Measurements from ENCODE around the gene FAM163B.

FAM163B gene

DNA sequence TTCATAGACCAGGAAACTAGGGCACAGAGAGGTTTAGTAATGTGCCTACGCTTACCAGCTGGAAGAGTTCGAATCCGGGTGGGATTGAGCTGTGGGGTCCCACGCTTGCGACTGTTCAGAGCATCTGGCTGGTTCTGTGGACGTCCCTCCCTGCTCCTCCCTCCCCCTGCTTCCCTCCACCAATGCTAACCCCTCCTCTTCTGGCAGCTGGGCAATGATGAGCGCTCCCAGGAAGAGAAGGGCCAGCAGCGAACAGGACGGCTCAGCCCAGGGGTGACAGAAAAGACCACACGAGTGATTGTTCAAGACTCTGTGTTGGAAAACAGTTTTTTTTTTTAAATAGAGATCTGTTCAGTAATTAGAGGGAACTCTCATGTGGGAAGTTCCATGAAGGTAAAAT is 6.9 kb downstream of the FAM163B start:
- H3K9ac ChIP-seq: no peak overlapping the region

DNA sequence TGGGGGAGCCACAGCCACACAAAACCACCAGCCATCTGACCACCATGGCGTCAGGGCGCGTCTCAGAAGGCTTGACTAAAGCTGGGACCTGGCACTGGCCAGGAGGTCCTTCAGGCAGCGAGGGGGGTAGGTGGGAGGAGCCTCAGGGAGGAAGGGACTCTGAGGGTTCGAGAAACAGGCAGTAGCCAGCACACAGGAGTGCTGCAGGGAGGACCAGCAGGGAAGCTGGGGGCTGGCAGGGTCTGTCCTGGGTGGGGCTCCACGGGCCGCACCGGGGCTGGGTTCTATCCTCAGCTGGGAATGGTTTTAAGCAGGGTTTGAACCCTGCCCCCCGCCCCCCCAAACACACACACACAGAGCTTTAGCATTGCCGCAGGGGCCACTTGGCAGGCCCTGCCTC is 7.4 kb downstream of the FAM163B start:
- H4K20me1 ChIP-seq: no peaks in the 10 kb centered on the region
- H3K4me3 ChIP-seq: no peak overlapping the region
- H3K36me3 ChIP-seq: no peaks in the 10 kb centered on the region
- no peak overlapping the region for H3K4me2 ChIP-seq
- no peak overlapping the region for H3K27ac ChIP-seq
- H3K9ac ChIP-seq: no peak overlapping the region
- peaks cover 11% of the 10 kb centered on the region for H3K27me3 ChIP-seq
- no peak for TF ChIP-seq Cebpa-rat (IDR thresholded peaks at IDR 0.05)
- peaks cover 21% of the 10 kb centered on the region for H3K9me3 ChIP-seq
- peaks cover 39% of the 10 kb centered on the region for H3K4me1 ChIP-seq

More for the DNA sequence above, 6.9 kb downstream of the FAM163B start:
- Histone ChIP-seq H3K27ac (no peak overlapping the region), H3K36me3 (no peaks in the 10 kb centered on the region), H3K4me3 (no peak overlapping the region), H3K27me3 (peaks cover 16% of the 10 kb centered on the region), H3K4me2 (no peak overlapping the region), H3K4me1 (peaks cover 39% of the 10 kb centered on the region), H3K9me3 (peaks cover 16% of the 10 kb centered on the region), H4K20me1 (no peaks in the 10 kb centered on the region)
- no peak for TF ChIP-seq Cebpa-rat (IDR thresholded peaks at IDR 0.05)

DNA sequence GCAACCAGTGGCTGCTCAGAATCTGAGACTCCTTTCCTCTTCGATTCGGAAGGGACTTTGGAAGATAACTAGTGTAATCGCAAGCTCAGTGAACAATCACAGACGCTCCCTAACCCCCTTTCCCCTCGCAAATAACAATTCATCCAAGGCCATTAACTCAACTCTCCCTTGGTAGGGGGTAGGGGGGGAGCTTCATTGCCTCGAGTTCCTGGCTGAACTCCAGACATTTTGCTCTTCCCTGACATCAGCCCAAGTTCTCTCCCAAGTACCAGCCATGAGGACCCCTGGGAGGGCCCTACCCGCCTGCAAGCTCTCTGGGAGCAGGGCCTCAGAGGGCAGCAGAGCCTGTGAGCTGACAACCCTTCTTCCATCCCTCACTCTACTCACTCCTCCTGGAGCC is 8.4 kb downstream of the FAM163B start:
- Histone ChIP-seq H3K4me2 (no peak overlapping the region), H3K36me3 (no peaks in the 10 kb centered on the region), H3K4me1 (peaks cover 31% of the 10 kb centered on the region), H3K27ac (no peak overlapping the region), H3K9ac (no peak overlapping the region), H3K9me3 (peaks cover 31% of the 10 kb centered on the region), H3K27me3 (peaks cover under 1% of the 10 kb centered on the region), H4K20me1 (no peaks in the 10 kb centered on the region), H3K4me3 (no peak overlapping the region)
- TF ChIP-seq Cebpa-rat (IDR thresholded peaks at IDR 0.05): no peak

DNA sequence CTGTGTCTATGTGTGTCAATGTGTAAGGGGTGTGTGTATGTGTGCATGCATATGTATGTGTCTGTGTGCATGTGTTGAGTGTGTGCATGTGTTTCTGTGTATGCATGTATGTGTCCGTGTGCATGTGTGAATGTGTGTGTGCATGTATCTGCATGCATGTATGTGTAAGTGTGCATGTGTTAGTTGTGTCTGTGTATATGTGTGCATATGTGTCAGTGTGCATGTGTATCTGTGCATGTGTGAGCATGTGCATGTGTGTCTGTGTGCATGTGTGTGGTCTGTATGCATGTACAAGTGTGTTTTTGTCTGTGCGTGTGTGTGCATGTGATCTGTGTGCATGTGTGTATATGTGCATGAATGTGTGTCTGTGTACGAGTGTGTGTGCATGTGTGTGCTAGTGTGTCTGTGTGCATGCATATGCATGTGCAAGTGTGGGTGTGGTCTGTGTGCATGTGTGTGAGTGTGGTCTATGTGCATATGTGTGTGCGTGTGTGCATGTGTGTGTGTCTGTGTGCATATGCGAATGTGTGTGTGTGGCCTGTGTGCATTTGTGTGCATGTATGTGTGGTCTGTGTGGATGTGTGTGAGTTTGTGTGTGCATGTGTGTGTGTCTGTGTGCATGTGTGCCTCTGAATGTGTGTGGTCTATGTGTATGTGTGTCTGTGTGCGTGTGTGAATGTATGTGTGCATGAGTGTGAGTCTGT is 9.6 kb downstream of the FAM163B start:
- Histone ChIP-seq H3K27me3 (no peaks in the 10 kb centered on the region), H3K9ac (no peak overlapping the region), H4K20me1 (no peaks in the 10 kb centered on the region), H3K36me3 (no peaks in the 10 kb centered on the region), H3K4me2 (no peak overlapping the region), H3K27ac (no peak overlapping the region), H3K9me3 (peaks cover 34% of the 10 kb centered on the region), H3K4me1 (peaks cover 20% of the 10 kb centered on the region), H3K4me3 (no peak overlapping the region)
- TF ChIP-seq Cebpa-rat (IDR thresholded peaks at IDR 0.05): no peak

DNA sequence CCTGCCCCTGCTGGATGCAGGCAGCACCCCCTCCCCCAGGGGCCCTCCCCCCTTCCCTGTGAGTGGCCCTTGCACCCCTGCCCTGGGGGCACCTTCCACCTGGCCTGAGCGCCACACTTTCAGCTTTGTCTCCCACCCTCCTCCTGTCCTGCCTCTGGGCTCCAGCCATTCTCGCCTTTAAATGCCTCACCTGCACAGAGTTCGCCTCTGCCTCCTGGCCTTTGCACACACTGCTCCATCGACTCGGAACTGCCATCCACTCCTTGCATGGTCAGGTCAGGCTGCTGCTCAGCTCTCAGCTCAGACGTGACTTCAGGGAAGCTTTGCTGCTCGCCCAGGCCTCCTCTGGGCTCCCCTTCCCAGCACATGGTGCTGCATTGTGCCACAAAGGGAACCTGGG is 10.2 kb downstream of the FAM163B start:
- Histone ChIP-seq H3K4me1 (peaks cover 13% of the 10 kb centered on the region), H3K4me2 (no peak overlapping the region), H3K9ac (no peak overlapping the region), H3K9me3 (peaks cover 34% of the 10 kb centered on the region), H3K36me3 (no peaks in the 10 kb centered on the region), H3K27me3 (no peaks in the 10 kb centered on the region), H3K27ac (no peak overlapping the region), H4K20me1 (no peaks in the 10 kb centered on the region), H3K4me3 (no peak overlapping the region)
- no peak for TF ChIP-seq Cebpa-rat (IDR thresholded peaks at IDR 0.05)

DNA sequence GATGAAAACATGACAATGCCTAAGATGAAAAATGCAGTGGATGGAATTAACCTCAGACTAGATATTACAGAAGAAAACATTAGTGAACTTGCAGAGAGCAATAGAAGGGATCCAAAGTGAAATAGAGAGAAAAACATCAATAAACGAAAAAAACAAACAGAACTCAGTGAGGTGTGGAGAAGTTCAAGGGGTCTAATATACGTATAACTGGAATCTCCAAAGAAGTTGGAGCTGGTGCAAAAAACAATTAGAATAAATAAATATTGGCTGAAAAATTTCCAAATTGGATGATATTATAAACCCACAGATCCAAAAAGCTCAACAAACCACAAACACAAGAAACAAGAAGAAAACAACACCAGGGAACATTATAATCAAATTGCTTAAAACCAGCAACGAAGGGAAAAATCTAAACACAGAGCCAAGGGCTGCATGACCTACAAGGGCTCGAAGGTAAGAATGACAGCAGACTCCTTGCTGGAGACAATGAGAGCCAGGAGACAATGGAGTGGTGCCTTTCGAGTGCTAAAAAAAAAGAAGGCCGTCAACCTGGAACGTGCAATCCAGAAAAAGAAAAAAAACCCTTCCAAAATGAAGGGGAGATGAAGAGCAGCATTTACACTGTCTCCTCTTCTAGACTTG is 11.8 kb downstream of the FAM163B start:
- Histone ChIP-seq H3K4me3 (no peak overlapping the region), H4K20me1 (no peaks in the 10 kb centered on the region), H3K4me2 (no peak overlapping the region), H3K27ac (no peak overlapping the region), H3K27me3 (no peaks in the 10 kb centered on the region), H3K4me1 (no peaks in the 10 kb centered on the region), H3K9me3 (peaks cover 34% of the 10 kb centered on the region), H3K9ac (no peak overlapping the region), H3K36me3 (no peaks in the 10 kb centered on the region)
- TF ChIP-seq Cebpa-rat (IDR thresholded peaks at IDR 0.05): no peak

DNA sequence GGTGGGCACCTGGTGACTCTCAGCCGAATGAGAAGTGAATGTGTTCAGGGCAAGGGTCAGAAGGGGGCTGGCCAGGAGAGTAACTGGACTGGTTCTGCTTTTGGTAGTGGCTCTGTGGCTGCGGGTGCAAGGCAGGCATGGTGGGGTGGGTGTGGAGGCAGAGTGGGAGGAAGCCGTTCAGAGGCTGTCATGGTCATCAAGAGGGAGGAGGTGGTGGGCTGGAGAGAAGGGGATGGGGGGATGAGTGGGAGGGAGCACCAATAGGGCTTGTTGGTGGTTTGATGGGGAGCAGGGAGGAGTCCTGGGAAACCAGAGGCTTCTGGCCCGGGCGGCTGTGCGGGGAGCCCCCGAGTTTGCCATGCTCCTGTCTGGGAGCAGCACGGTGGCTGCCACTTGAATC is 13.3 kb downstream of the FAM163B start:
- Histone ChIP-seq H3K4me1 (peaks cover 12% of the 10 kb centered on the region), H3K9me3 (peaks cover 34% of the 10 kb centered on the region), H4K20me1 (no peaks in the 10 kb centered on the region), H3K36me3 (no peaks in the 10 kb centered on the region), H3K4me2 (no peak overlapping the region), H3K9ac (no peak overlapping the region), H3K4me3 (no peak overlapping the region), H3K27ac (no peak overlapping the region), H3K27me3 (no peaks in the 10 kb centered on the region)
- TF ChIP-seq Cebpa-rat (IDR thresholded peaks at IDR 0.05): no peak

DNA sequence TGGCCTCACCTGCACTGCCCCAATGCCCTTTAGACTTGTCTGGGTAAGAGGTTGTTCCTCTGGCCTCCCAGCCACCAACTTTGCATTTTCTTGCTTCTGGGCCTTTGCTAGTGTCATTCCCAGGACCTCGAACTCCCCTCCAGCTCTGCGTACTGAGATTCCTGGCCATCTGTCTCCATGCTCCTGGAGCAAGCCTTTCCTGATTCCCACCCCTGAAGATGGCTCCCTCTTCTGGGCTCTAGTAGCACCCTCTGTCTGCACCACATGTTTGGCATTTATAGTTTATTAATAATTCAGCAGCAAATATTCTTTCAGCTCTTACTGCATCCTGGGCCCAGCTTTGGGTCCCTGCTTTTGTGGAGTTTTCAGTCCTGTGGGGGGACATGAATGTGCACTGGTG is 14.9 kb downstream of the FAM163B start:
- Histone ChIP-seq H3K27ac (no peak overlapping the region), H3K27me3 (no peaks in the 10 kb centered on the region), H4K20me1 (no peaks in the 10 kb centered on the region), H3K9me3 (peaks cover 34% of the 10 kb centered on the region), H3K4me3 (no peak overlapping the region), H3K9ac (no peak overlapping the region), H3K4me2 (no peak overlapping the region), H3K36me3 (no peaks in the 10 kb centered on the region), H3K4me1 (peaks cover 25% of the 10 kb centered on the region)
- no peak for TF ChIP-seq Cebpa-rat (IDR thresholded peaks at IDR 0.05)

DNA sequence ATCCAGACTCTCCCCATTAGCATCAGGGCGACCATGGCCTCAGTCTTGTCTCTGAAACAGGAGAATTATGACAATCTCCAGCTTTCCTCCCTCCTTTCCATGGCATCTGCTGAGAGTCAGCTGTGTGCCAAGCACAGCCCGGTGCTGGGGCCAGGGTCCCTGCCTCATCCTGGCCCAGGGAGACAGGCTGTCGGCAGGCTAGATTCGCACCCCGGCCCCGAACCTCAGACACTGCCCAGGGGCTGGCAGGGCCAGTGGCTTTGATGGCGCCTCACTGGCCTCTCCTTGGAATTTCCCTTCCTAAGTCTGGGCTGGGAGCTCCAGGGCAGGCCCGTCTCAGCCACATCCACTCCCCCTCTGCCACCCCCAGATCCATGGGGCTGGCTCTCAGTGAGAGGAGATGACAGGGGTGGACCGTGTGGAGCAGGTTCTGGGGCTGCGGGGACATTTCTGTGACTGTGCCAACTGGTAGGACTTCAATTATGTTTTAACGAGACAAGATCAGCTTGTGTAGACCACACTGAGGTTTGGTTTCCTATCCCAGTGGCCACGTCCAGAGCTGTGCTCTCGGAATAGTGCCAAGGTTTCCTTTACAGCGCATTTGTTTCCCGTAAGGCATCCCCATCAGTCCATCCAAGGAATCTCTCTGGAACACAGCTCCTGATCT is 15.5 kb downstream of the FAM163B start:
- TF ChIP-seq Cebpa-rat (IDR thresholded peaks at IDR 0.05): no peak
- Histone ChIP-seq H3K27ac (no peak overlapping the region), H3K4me1 (peaks cover 31% of the 10 kb centered on the region), H3K9ac (no peak overlapping the region), H3K4me3 (no peak overlapping the region), H3K36me3 (no peaks in the 10 kb centered on the region), H3K9me3 (peaks cover 32% of the 10 kb centered on the region), H3K27me3 (no peaks in the 10 kb centered on the region), H4K20me1 (no peaks in the 10 kb centered on the region), H3K4me2 (no peak overlapping the region)

DNA sequence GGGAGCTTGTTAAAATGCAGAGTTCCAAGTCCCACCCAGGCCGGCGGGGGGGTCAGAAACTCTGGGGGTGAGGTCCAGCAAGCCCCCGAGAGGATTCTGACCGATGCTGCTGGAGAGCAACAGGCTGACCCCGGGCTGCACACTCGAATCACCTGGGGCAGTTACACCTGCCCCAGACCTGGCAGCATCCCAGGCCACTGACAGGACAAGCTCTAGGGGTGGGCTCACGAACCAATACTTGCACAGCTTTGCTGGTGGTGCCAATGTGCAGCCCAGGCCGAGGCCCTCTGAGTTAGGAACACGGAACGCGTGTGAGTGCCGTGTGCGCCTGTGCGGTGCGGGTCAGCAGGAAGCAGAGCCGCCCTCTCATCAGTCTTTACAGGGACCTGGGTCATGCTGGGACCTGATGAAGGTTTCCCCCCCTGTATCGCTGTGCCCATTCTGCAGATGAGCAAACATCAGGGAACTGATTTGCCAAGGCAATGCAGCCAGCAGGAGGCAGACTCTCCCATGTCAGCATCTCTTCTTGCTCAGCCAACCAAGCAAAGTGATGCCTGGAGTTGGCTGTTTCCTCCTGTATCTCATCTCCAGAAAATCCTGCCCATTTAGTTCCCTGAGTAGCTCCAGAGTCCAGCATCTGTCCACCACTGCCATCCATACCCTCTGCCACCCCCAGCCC is 16.3 kb downstream of the FAM163B start:
- no peak overlapping the region for H3K4me3 ChIP-seq
- no peaks in the 10 kb centered on the region for H3K27me3 ChIP-seq
- H3K36me3 ChIP-seq: no peaks in the 10 kb centered on the region
- no peak overlapping the region for H3K27ac ChIP-seq
- peaks cover 34% of the 10 kb centered on the region for H3K4me1 ChIP-seq
- H3K9ac ChIP-seq: no peak overlapping the region
- peaks cover 33% of the 10 kb centered on the region for H3K9me3 ChIP-seq
- no peak for TF ChIP-seq Cebpa-rat (IDR thresholded peaks at IDR 0.05)
- H3K4me2 ChIP-seq: no peak overlapping the region
- H4K20me1 ChIP-seq: no peaks in the 10 kb centered on the region

All from BLaER1 (cell line).